SKM-1 treated with dmso at 0.1 percent for 144 hours (cell line): ENCODE results near the gene PBXIP1.

Source experiments
- DNase-seq: peaks from one replicate; lab custom pipeline; 2025; ENCODE audit not compliant: unreplicated experiment; lab: John Stamatoyannopoulos, UW

Gene PBXIP1

DNA sequence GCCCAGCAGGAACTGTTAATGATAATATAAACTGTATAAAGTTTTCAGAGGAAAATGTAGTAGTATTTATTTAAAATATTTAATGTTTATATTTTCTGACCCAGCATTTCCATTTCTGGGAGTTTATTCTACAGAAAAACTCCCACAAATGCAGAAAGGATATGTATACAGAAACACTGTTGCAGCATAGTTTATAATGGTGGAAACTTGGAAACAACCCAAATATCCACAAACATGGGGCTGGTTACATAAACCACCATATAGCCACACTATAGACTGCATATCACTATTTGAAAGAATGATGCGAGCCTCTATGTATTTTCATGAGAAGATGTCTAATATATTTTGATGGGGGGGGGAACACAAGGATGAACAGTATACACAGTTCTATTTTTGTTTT, 54.3 kb downstream of the PBXIP1 start:
- no peak for DNase-seq

DNA sequence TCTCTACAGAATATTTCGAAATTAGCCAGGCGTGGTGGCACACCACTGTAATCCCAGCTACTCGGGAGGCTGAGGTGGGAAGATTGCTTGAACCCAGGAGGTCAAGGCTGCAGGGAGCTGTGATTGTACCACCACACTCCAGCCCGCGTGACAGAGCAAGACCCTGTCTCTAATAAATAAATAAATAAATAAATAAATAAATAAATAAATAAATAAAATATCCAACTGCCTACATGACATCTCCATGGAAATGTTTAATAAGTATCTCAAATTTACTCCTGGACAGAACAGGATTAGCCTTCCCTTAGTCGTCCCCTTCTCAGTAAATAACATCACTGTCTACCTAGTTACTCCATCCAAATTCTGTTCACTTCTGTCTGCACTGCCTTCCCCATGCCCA, 56.9 kb downstream of the PBXIP1 start:
- no peak for DNase-seq

DNA sequence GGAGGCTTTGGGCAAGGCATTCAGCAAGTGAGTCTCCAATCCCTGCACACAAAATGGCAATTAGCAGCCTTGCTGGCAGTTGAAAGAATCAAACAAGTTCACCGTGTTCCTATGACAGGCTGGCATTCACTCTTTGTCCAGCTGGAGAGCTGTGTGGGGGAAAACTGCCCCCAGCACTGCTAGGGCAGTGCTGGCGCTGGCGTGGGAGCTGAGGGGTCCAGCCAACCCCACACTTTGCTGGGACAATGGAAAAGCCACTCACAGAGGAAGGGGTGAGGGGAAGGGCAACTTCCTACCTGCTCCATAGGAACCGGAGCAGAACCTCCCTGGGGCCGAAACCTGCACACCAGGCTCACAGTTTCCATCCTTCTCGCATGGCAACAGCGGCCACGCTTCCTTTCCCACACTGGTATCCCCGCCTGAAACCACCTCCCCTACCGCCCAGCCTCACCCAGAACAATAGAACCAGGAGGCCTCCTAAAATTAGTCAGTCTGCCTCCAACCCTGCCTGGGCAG, 59.1 kb downstream of the PBXIP1 start:
- DNase-seq: no peak

DNA sequence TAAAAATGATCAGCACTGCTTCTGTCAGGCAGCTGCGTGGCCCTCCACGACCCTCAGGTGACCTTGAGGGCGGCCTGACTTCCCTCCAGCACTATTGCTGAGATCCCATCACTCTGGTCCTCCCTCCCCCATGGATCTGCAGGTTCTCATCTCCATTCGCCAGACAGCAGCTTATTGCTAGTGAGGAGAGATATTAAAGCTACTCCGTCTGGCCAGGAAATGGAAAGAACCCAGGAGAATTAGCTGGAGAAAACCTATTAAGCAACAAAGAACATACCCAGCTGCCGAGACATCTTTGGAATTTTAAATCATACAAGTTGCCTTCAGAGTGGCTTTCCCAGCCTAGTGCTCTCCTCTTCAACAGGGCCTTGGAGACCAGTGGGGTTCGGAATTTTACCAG, 60.1 kb downstream of the PBXIP1 start:
- no peak for DNase-seq
